ENCODE results near the gene MYLK. TPM values are rescaled to one million over a fixed set of nuclear protein-coding genes. Genes with fewer than 3 reads are reported as not detected.

MYLK gene
- total RNA-seq, 2 experiments from 2014 or later, result 0.22 TPM; not detected in 1

GRCh38 chr3:123783811-123784210, 100.3 kb downstream of the MYLK start:
- intact Hi-C loops (cut with DNase I, micrococcal nuclease), result no loop called here
- no peak for ATAC-seq (ENCODE audit: poor library complexity)

GRCh38 chr3:123783050-123783689, 101.0 kb downstream of the MYLK start:
- H3K4me3 Mint-ChIP-seq, result no peak overlapping the region
- Histone ChIP-seq H3K27me3 (ENCODE audit: control insufficient read depth in 1 of 2, insufficient read depth in 2 of 2, low read length in 2 of 2) (no peaks in the 10 kb centered on the region), H3K27ac (ENCODE audit: low read depth in 1 of 2, low read length in 2 of 2) (no peak overlapping the region), H3K9me3 (ENCODE audit: control insufficient read depth in 1 of 2, insufficient read depth in 1 of 2, low read length in 2 of 2) (no peaks in the 10 kb centered on the region), H3K4me1 (ENCODE audit: insufficient read depth, low read length) (no peaks in the 10 kb centered on the region), H3K36me3 (ENCODE audit: insufficient read depth, low read length) (no peaks in the 10 kb centered on the region), H3K4me3 (ENCODE audit: low read length) (no peak overlapping the region)
- DNase-seq (no peak), ATAC-seq (ENCODE audit: poor library complexity) (no peak)
- intact Hi-C loops (cut with DNase I, micrococcal nuclease), result no loop called here
- no peaks in the 10 kb centered on the region for H3K36me3 Mint-ChIP-seq (ENCODE audit: low read depth)
- ChIA-PET CTCF (no interaction called here), POLR2A (no interaction called here)
- H3K27me3 Mint-ChIP-seq, result peaks cover 3% of the 10 kb centered on the region
- H3K9me3 Mint-ChIP-seq, result no peaks in the 10 kb centered on the region
- H3K27ac Mint-ChIP-seq, result no peak overlapping the region
- TF ChIP-seq CTCF (IDR thresholded peaks at IDR 0.05), result no peak
- no peaks in the 10 kb centered on the region for H3K4me1 Mint-ChIP-seq (ENCODE audit: low read depth)

More at GRCh38 chr3:123783811-123784210, 100.3 kb downstream of the MYLK start:
- H3K4me1 ChIP-seq (ENCODE audit: insufficient read depth, low read length), result no peaks in the 10 kb centered on the region
- H3K27me3 Mint-ChIP-seq, result no peaks in the 10 kb centered on the region
- no peak overlapping the region for H3K4me3 ChIP-seq (ENCODE audit: low read length)
- H3K4me1 Mint-ChIP-seq (ENCODE audit: low read depth), result no peaks in the 10 kb centered on the region
- H3K36me3 ChIP-seq (ENCODE audit: insufficient read depth, low read length), result no peaks in the 10 kb centered on the region
- CTCF ChIA-PET, result no interaction called here
- no peak overlapping the region for H3K27ac Mint-ChIP-seq
- POLR2A ChIA-PET, result no interaction called here
- TF ChIP-seq CTCF (IDR thresholded peaks at IDR 0.05), result no peak
- no peak overlapping the region for H3K4me3 Mint-ChIP-seq
- DNase-seq, result no peak
- H3K27me3 ChIP-seq (ENCODE audit: control insufficient read depth in 1 of 2, insufficient read depth in 2 of 2, low read length in 2 of 2), result no peaks in the 10 kb centered on the region
- H3K9me3 Mint-ChIP-seq, result no peaks in the 10 kb centered on the region
- no peaks in the 10 kb centered on the region for H3K9me3 ChIP-seq (ENCODE audit: control insufficient read depth in 1 of 2, insufficient read depth in 1 of 2, low read length in 2 of 2)
- no peak overlapping the region for H3K27ac ChIP-seq (ENCODE audit: low read depth in 1 of 2, low read length in 2 of 2)
- H3K36me3 Mint-ChIP-seq (ENCODE audit: low read depth), result no peaks in the 10 kb centered on the region

- DNase-seq, result no peak
- Mint-ChIP-seq H3K4me1 (ENCODE audit: low read depth) (no peaks in the 10 kb centered on the region), H3K36me3 (ENCODE audit: low read depth) (no peaks in the 10 kb centered on the region), H3K27me3 (peaks cover 6% of the 10 kb centered on the region), H3K4me3 (no peak overlapping the region), H3K9me3 (no peaks in the 10 kb centered on the region), H3K27ac (no peak overlapping the region)
- no peak for TF ChIP-seq CTCF (IDR thresholded peaks at IDR 0.05)
- CTCF ChIA-PET, result interaction anchor here (0.8 kb wide), 1 partner anchor 24 kb away, joined by 3 read pairs; no protein-coding TSS in a partner anchor
- Histone ChIP-seq H3K27me3 (ENCODE audit: control insufficient read depth in 1 of 2, insufficient read depth in 2 of 2, low read length in 2 of 2) (no peaks in the 10 kb centered on the region), H3K36me3 (ENCODE audit: insufficient read depth, low read length) (no peaks in the 10 kb centered on the region), H3K27ac (ENCODE audit: low read depth in 1 of 2, low read length in 2 of 2) (no peak overlapping the region), H3K4me3 (ENCODE audit: low read length) (no peak overlapping the region), H3K4me1 (ENCODE audit: insufficient read depth, low read length) (no peaks in the 10 kb centered on the region), H3K9me3 (ENCODE audit: control insufficient read depth in 1 of 2, insufficient read depth in 1 of 2, low read length in 2 of 2) (no peaks in the 10 kb centered on the region)
- no peak for ATAC-seq (ENCODE audit: poor library complexity)
- intact Hi-C loops (cut with DNase I, micrococcal nuclease), result no loop called here
- POLR2A ChIA-PET, result no interaction called here
Measured at GRCh38 chr3:123782488-123782887, 101.6 kb downstream of the MYLK start.
